ENCODE data around the gene JAKMIP1.

- no peak for TF ChIP-seq CTCF (IDR thresholded peaks at IDR 0.05)
- no peak for TF ChIP-seq POLR2A (IDR thresholded peaks at IDR 0.05)
Measured at GRCh38 chr4:6068986-6069385, 131.4 kb downstream of the JAKMIP1 start.

Data from esophagus squamous epithelium (tissue), 4 donors.